Calu3 (cell line): ENCODE data around the gene SLC2A13. TPM values are rescaled to one million over a fixed set of nuclear protein-coding genes. Genes with fewer than 3 reads are reported as not detected.

ENCODE experiments used
- BruUV-seq: library from RNA; stranded (reverse); fragments of 400-500 nt; replicated peaks from 2 replicates; lab custom pipeline; 2021; lab: Mats Ljungman, UMichigan
- CTCF ChIA-PET: fragments of 300-600 bp; sonication (Branson Sonifier 250); formaldehyde crosslinking; loops from one replicate; lab custom pipeline; 2022; ENCODE audit warnings: antibody characterized with exemption; lab: Charles Lee
- DNase-seq: peaks from one replicate; pipeline ENCODE4 v3.0.0; 2022
- H3K27ac Mint-ChIP-seq: one replicate; pipeline ENCODE4 v1.8.0; 2022; ENCODE audit warnings: mixed read lengths; ENCODE audit not compliant: unreplicated experiment
- H3K27me3 Mint-ChIP-seq: one replicate; pipeline ENCODE4 v1.8.0; 2022; ENCODE audit warnings: mixed read lengths; ENCODE audit not compliant: unreplicated experiment
- H3K36me3 Mint-ChIP-seq: one replicate; pipeline ENCODE4 v1.8.0; 2022; ENCODE audit warnings: mild to moderate bottlenecking, moderate library complexity, mixed read lengths; ENCODE audit not compliant: insufficient read depth, unreplicated experiment
- H3K4me1 Mint-ChIP-seq: one replicate; pipeline ENCODE4 v1.8.0; 2022; ENCODE audit warnings: mild to moderate bottlenecking, low read depth, mixed read lengths; ENCODE audit not compliant: unreplicated experiment
- H3K4me3 Mint-ChIP-seq: one replicate; pipeline ENCODE4 v1.8.0; 2022; ENCODE audit warnings: mild to moderate bottlenecking, low read depth, moderate library complexity, mixed read lengths; ENCODE audit not compliant: unreplicated experiment
- H3K9me3 Mint-ChIP-seq: one replicate; pipeline ENCODE4 v1.8.0; 2022; ENCODE audit warnings: low read depth, mixed read lengths; ENCODE audit not compliant: unreplicated experiment
- CTCF ChIP-seq: fragments of 200-600 bp; IDR thresholded peaks from one replicate; pipeline ENCODE4 v1.8.0; 2022; ENCODE audit warnings: antibody characterized with exemption; ENCODE audit not compliant: unreplicated experiment
- intact Hi-C: fragments of 100-400 bp; cut with micrococcal nuclease; formaldehyde crosslinking; loops from one replicate; pipeline ENCODE4 v1.10.0; 2022; ENCODE audit not compliant: unreplicated experiment
- total RNA-seq: library from RNA; stranded (reverse); gene quantifications from 2 replicates; pipeline ENCODE4 v1.2.3, GENCODE V29; 2022

Gene SLC2A13
- total RNA-seq, 1 experiment from 2014 or later = 9.4 TPM

- BruUV-seq = no TSS peak
- intact Hi-C loops = no loop called here
- no peak for DNase-seq
- no peak overlapping the region for H3K27ac Mint-ChIP-seq
- no peak for TF ChIP-seq CTCF
- no peaks in the 10 kb centered on the region for H3K27me3 Mint-ChIP-seq
- peaks cover 11% of the 10 kb centered on the region for H3K4me1 Mint-ChIP-seq
- H3K9me3 Mint-ChIP-seq = no peaks in the 10 kb centered on the region
- no peak overlapping the region for H3K4me3 Mint-ChIP-seq
- no peaks in the 10 kb centered on the region for H3K36me3 Mint-ChIP-seq
- CTCF ChIA-PET = interaction anchor here (0.7 kb wide), 1 partner anchor 480 kb away, joined by 4 read pairs; no protein-coding TSS in a partner anchor
Measured at GRCh38 chr12:39803151-39803550, 302.7 kb downstream of the SLC2A13 start.

GRCh38 chr12:39798977-39799376 lies 306.9 kb downstream of the SLC2A13 start:
- no peak for DNase-seq
- H3K4me1 Mint-ChIP-seq = no peaks in the 10 kb centered on the region
- no peaks in the 10 kb centered on the region for H3K27me3 Mint-ChIP-seq
- CTCF ChIA-PET = no interaction called here
- TF ChIP-seq CTCF = no peak
- no peaks in the 10 kb centered on the region for H3K36me3 Mint-ChIP-seq
- H3K27ac Mint-ChIP-seq = no peak overlapping the region
- no TSS peak for BruUV-seq
- H3K4me3 Mint-ChIP-seq = no peak overlapping the region
- no peaks in the 10 kb centered on the region for H3K9me3 Mint-ChIP-seq
- intact Hi-C loops = no loop called here

- no peaks in the 10 kb centered on the region for H3K36me3 Mint-ChIP-seq
- H3K4me3 Mint-ChIP-seq = no peak overlapping the region
- intact Hi-C loops = no loop called here
- H3K4me1 Mint-ChIP-seq = no peaks in the 10 kb centered on the region
- no peak for DNase-seq
- no peaks in the 10 kb centered on the region for H3K27me3 Mint-ChIP-seq
- CTCF ChIA-PET = no interaction called here
- no peak overlapping the region for H3K27ac Mint-ChIP-seq
- TF ChIP-seq CTCF = no peak
- no peaks in the 10 kb centered on the region for H3K9me3 Mint-ChIP-seq
- BruUV-seq = no TSS peak
Measured at GRCh38 chr12:39798429-39798828, 307.5 kb downstream of the SLC2A13 start.

GRCh38 chr12:39795481-39795880 lies 310.4 kb downstream of the SLC2A13 start:
- Mint-ChIP-seq H3K4me1 (no peaks in the 10 kb centered on the region), H3K9me3 (no peaks in the 10 kb centered on the region), H3K36me3 (no peaks in the 10 kb centered on the region), H3K27ac (no peak overlapping the region), H3K4me3 (no peak overlapping the region), H3K27me3 (no peaks in the 10 kb centered on the region)
- no peak for DNase-seq
- no TSS peak for BruUV-seq
- TF ChIP-seq CTCF = no peak
- CTCF ChIA-PET = no interaction called here
- intact Hi-C loops = no loop called here
